A172 (cell line): ENCODE data around the gene DPYSL4. TPM values are rescaled to one million over a fixed set of nuclear protein-coding genes. Genes with fewer than 3 reads are reported as not detected.

Experiments
- DNase-seq: peaks from one replicate; pipeline ENCODE4 v3.0.0-alpha.2; 2015; ENCODE audit warnings: low spot score
- total RNA-seq: library from RNA; depleted of rRNA; stranded (reverse); fragments of >200 nt; shearing (Covaris generic); gene quantifications from 2 replicates; pipeline ENCODE4 v1.2.3, GENCODE V29; 2014; rRNA removed

The DPYSL4 gene
- total RNA-seq = 16.2 and 18.4 TPM in 2 replicates

- DNase-seq = no peak
Observed at GRCh38 chr10:132186488-132187429, at the start of gene DPYSL4. DPYSL4 (plus strand) TSS chr10:132186948; CDS start chr10:132187064, 116 bp downstream.

GRCh38 chr10:132137111-132138072 lies 49.4 kb upstream of the DPYSL4 start:
- no peak for DNase-seq

GRCh38 chr10:132138133-132138532 lies 48.6 kb upstream of the DPYSL4 start:
- DNase-seq = no peak

- DNase-seq = no peak
Observed at GRCh38 chr10:132138596-132138995, 48.2 kb upstream of the DPYSL4 start.

- no peak for DNase-seq
Observed at GRCh38 chr10:132139526-132139925, 47.2 kb upstream of the DPYSL4 start.

- DNase-seq = no peak
Observed at GRCh38 chr10:132140167-132140925, 46.4 kb upstream of the DPYSL4 start.

- no peak for DNase-seq
Observed at GRCh38 chr10:132141076-132141475, 45.7 kb upstream of the DPYSL4 start.

GRCh38 chr10:132141526-132142395 lies 45.0 kb upstream of the DPYSL4 start:
- DNase-seq = no peak

GRCh38 chr10:132142396-132143161 lies 44.2 kb upstream of the DPYSL4 start:
- no peak for DNase-seq

- DNase-seq = no peak
Observed at GRCh38 chr10:132143162-132143561, 43.6 kb upstream of the DPYSL4 start.

GRCh38 chr10:132144086-132144485 lies 42.7 kb upstream of the DPYSL4 start:
- DNase-seq = no peak

- DNase-seq = no peak
Observed at GRCh38 chr10:132145002-132145401, 41.7 kb upstream of the DPYSL4 start.

- no peak for DNase-seq
Observed at GRCh38 chr10:132145521-132146185, 41.1 kb upstream of the DPYSL4 start.

GRCh38 chr10:132146271-132146671 lies 40.5 kb upstream of the DPYSL4 start:
- DNase-seq = no peak

GRCh38 chr10:132146941-132147915 lies 39.5 kb upstream of the DPYSL4 start:
- no peak for DNase-seq

GRCh38 chr10:132148261-132149251 lies 38.2 kb upstream of the DPYSL4 start:
- DNase-seq = no peak

GRCh38 chr10:132149271-132149670 lies 37.5 kb upstream of the DPYSL4 start:
- no peak for DNase-seq
